GM12878 (cell line): ENCODE results near the gene RNF169. TPM values are rescaled to one million over a fixed set of nuclear protein-coding genes. Genes with fewer than 3 reads are reported as not detected.
A peak's percentile ranks its signal among the peaks of the same experiment; 100 is the strongest.

Experiments
- BCL11A ChIP-seq: IDR thresholded peaks from 2 replicates; pipeline ENCODE4 v1.6.1; 2011; ENCODE audit warnings: low read depth, low read length
- BMI1 ChIP-seq: fragments of 450-650 bp; IDR thresholded peaks from 2 replicates; pipeline ENCODE4 v1.6.1; 2016; ENCODE audit warnings: mild to moderate bottlenecking, moderate library complexity, borderline replicate concordance
- CBX5 ChIP-seq: sonication (generic); IDR thresholded peaks from 2 replicates; pipeline ENCODE4 v1.6.1; 2016; ENCODE audit warnings: low read depth, moderate library complexity, mild to moderate bottlenecking, inconsistent platforms
- CEBPZ ChIP-seq: fragments of 150-350 bp; IDR thresholded peaks from 2 replicates; pipeline ENCODE4 v1.6.1; 2016; ENCODE audit warnings: low read depth, low read length
- CUX1 ChIP-seq: IDR thresholded peaks from 2 replicates; pipeline ENCODE4 v1.6.1; 2012; ENCODE audit warnings: improper control_type of control experiment, low read depth, low read length; ENCODE audit not compliant: insufficient replicate concordance
- EP300 ChIP-seq, 2 experiments: fragments of 150-350 bp in 1 of 2; IDR thresholded peaks; 2 replicates each; pipeline ENCODE4 v1.6.1; 2011 to 2012; ENCODE audit warnings: low read depth in 2 of 2, low read length in 2 of 2, borderline replicate concordance in 1 of 2, improper control_type of control experiment in 1 of 2, inconsistent platforms in 1 of 2; ENCODE audit not compliant: control insufficient read depth in 1 of 2
- FOXK2 ChIP-seq: fragments of 450-650 bp; IDR thresholded peaks from 2 replicates; pipeline ENCODE4 v1.6.1; 2017; ENCODE audit warnings: mild to moderate bottlenecking, moderate library complexity
- HDGF ChIP-seq: fragments of 450-650 bp; IDR thresholded peaks from 2 replicates; pipeline ENCODE4 v1.6.1; 2016; ENCODE audit warnings: antibody characterized with exemption
- HSF1 ChIP-seq: fragments of 150-350 bp; IDR thresholded peaks from 2 replicates; pipeline ENCODE4 v1.6.1; 2014; ENCODE audit warnings: mild to moderate bottlenecking, low read depth, low read length
- JUNB ChIP-seq: IDR thresholded peaks from 2 replicates; pipeline ENCODE4 v1.6.1; 2016; ENCODE audit warnings: antibody characterized with exemption, mild to moderate bottlenecking
- KLF5 ChIP-seq: fragments of 450-650 bp; IDR thresholded peaks from 2 replicates; pipeline ENCODE4 v1.6.1; 2014; ENCODE audit warnings: mild to moderate bottlenecking; ENCODE audit not compliant: partially characterized antibody
- LARP7 ChIP-seq: fragments of 450-650 bp; IDR thresholded peaks from 2 replicates; pipeline ENCODE4 v1.6.1; 2017; ENCODE audit warnings: mild to moderate bottlenecking
- MTA2 ChIP-seq: fragments of 450-650 bp; IDR thresholded peaks from 2 replicates; pipeline ENCODE4 v1.6.1; 2016; ENCODE audit warnings: low read depth, mild to moderate bottlenecking, moderate library complexity
- MTA3 ChIP-seq: IDR thresholded peaks from 2 replicates; pipeline ENCODE4 v1.6.1; 2012; ENCODE audit warnings: low read length, inconsistent platforms, borderline replicate concordance
- POU2F2 ChIP-seq: IDR thresholded peaks from 3 replicates; pipeline ENCODE4 v1.6.1; 2011; ENCODE audit warnings: low read depth, mild to moderate bottlenecking, low read length, borderline replicate concordance
- RCOR1 ChIP-seq: conservative IDR thresholded peaks from 2 replicates; pipeline ENCODE4 v1.6.1; 2012; ENCODE audit warnings: low read depth, low read length, improper control_type of control experiment
- STAT1 ChIP-seq: fragments of 450-650 bp; conservative IDR thresholded peaks from 2 replicates; pipeline ENCODE4 v1.6.1; 2014; ENCODE audit warnings: antibody characterized with exemption, mild to moderate bottlenecking
- STAT3 ChIP-seq: IDR thresholded peaks from 2 replicates; pipeline ENCODE4 v1.6.1; 2011; ENCODE audit warnings: low read depth, low read length, improper control_type of control experiment
- YBX1 ChIP-seq: fragments of 450-650 bp; IDR thresholded peaks from 2 replicates; pipeline ENCODE4 v1.6.1; 2016; ENCODE audit warnings: antibody characterized with exemption
- ZBED1 ChIP-seq: IDR thresholded peaks from 2 replicates; pipeline ENCODE4 v1.6.1; 2016; ENCODE audit warnings: borderline replicate concordance
- ZNF24 ChIP-seq: fragments of 450-650 bp; IDR thresholded peaks from 2 replicates; pipeline ENCODE4 v1.6.1; 2017; ENCODE audit warnings: antibody characterized with exemption, mild to moderate bottlenecking
- ZSCAN29 ChIP-seq: fragments of 450-650 bp; IDR thresholded peaks from 2 replicates; pipeline ENCODE4 v1.6.1; 2017; ENCODE audit warnings: mild to moderate bottlenecking, moderate library complexity
- polyA plus RNA-seq, 11 experiments: library from polyadenylated mRNA; depleted of rRNA in 4 of 11; unstranded in 6 of 11; stranded (reverse) in 5 of 11; fragments of >200 nt; fragmentation: Nextera tagmentation in 4 of 11; fragmentation: Illumina TruSeq in 1 of 11; extraction: Ambion mirVana in 4 of 11; extraction: Trizol in 1 of 11; gene quantifications; 1 replicate in 1 of 11; 2 replicates in 10 of 11; pipeline versions ENCODE4 v1.2.1 to v1.2.3, GENCODE V29; 2011 to 2016; ENCODE audit warnings: inconsistent platforms in 2 of 11, missing spikeins in 2 of 11, low read depth in 1 of 11
- total RNA-seq, 4 experiments: library from RNA; depleted of rRNA in 3 of 4; stranded (reverse); fragments of >200 nt in 3 of 4; fragmentation: Illumina TruSeq in 1 of 4; extraction: Trizol in 1 of 4; gene quantifications; 2 replicates each; pipeline versions ENCODE4 v1.2.1 to v1.2.3, GENCODE V29; 2013 to 2021

RNF169 gene
- total and polyA plus RNA-seq, 10 of the 15 experiments (the other 5 are each of a cell fraction or from before 2014, with no cell fraction given): 0.32 to 13.2 (median 6.4) TPM

GRCh38 chr11:74749127-74749964 lies 697 bp downstream of the RNF169 start (continued):
- TF ChIP-seq YBX1: no peak
- TF ChIP-seq HDGF: peak; percentile 87; the same call in 1 of the 2 replicates
- TF ChIP-seq FOXK2: no peak
- 0 out of 2 replicates have a peak, but pooled peaks have one; percentile 6 for TF ChIP-seq CBX5
- no peak for TF ChIP-seq MTA3
- TF ChIP-seq MTA2: no peak
- no peak for TF ChIP-seq ZBED1
- TF ChIP-seq BCL11A: no peak
- no peak for TF ChIP-seq RCOR1
- TF ChIP-seq HSF1: no peak
- no peak for TF ChIP-seq BMI1
- TF ChIP-seq ZNF24: no peak
- TF ChIP-seq STAT3: no peak
- TF ChIP-seq CEBPZ: no peak
- TF ChIP-seq JUNB: no peak
- no peak for TF ChIP-seq KLF5
- TF ChIP-seq CUX1: no peak
- no peak for TF ChIP-seq POU2F2
- no peak for TF ChIP-seq EP300 (IDR thresholded peaks at IDR 0.05; ENCODE audit: borderline replicate concordance in 1 of 2, control insufficient read depth in 1 of 2, low read depth in 2 of 2, low read length in 2 of 2)
- TF ChIP-seq ZSCAN29: 0 out of 2 replicates have a peak, but pooled peaks have one; percentile 14
- TF ChIP-seq STAT1: peak; percentile 17; the same call in 1 of the 2 replicates
- TF ChIP-seq LARP7: peak; percentile 97
